ENCODE results near the gene MOK. TPM values are rescaled to one million over a fixed set of nuclear protein-coding genes. Genes with fewer than 3 reads are reported as not detected.
A peak's percentile ranks its signal among the peaks of the same experiment; 100 is the strongest.
"Not testable (repeated sequence)": the region's sequence is repeated elsewhere in the genome, so short reads cannot be mapped to it uniquely, and the experiment has no call there.

Gene MOK
- total RNA-seq, 1 donor from 2014 or later = 24.5 TPM

- DNase-seq (ENCODE audit: low read depth) = no peak
Observed at GRCh38 chr14:102249981-102250380, 55.0 kb downstream of the MOK start.

DNA sequence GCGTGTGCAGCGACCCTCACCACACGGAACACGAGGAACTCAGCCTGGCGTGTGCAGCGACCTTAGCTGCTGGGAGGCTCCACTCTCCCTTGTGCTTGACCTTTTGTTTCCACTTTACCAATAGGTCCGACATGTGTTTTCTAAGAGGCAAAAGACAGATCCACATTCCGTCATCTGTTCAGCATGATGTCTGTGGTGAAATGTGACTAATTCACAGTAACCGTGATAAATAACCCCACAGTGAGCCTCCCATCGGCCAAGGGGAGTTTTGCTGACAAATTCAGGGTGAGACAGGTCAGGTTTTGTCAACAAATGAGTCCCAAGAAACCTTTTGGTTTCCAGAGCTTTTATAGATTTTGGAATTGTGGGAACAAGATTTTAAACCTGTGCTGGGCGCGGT is 55.9 kb downstream of the MOK start:
- peak; percentile 30 for DNase-seq (ENCODE audit: low read depth)

- DNase-seq (ENCODE audit: low read depth) = no peak
Observed at GRCh38 chr14:102248121-102248520, 56.8 kb downstream of the MOK start.

- no peak for DNase-seq (ENCODE audit: low read depth)
Observed at GRCh38 chr14:102246071-102246470, 58.9 kb downstream of the MOK start.

- not testable (repeated sequence) for DNase-seq (ENCODE audit: low read depth)
Observed at GRCh38 chr14:102243795-102244194, 61.2 kb downstream of the MOK start.

GRCh38 chr14:102241147-102241546 is 63.8 kb downstream of the MOK start:
- DNase-seq (ENCODE audit: low read depth) = no peak

GRCh38 chr14:102240481-102240880 is 64.5 kb downstream of the MOK start:
- peak; percentile 71 for DNase-seq (ENCODE audit: low read depth)

- DNase-seq (ENCODE audit: low read depth) = no peak
Observed at GRCh38 chr14:102239231-102239630, 65.7 kb downstream of the MOK start.

DNA sequence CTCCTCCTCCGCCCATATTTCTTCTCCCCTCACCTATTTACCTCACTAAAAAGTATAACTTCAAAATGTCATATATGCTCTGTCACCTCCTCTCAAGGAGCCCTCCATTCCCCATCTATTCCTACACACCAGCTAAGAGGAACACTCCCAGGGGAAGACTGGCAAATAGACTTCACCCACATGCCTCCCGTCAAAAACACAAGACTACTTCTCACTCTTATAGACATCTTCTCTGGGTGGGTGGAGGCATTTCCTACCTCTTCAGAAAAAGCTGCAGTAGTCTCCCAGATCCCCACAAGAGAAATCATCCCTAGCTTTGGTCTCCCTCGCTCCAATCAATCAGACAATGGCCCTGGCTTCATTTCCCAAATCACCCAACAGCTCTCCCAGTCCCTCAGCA is 66.2 kb downstream of the MOK start:
- no peak for DNase-seq (ENCODE audit: low read depth)

GRCh38 chr14:102238131-102238530 is 66.8 kb downstream of the MOK start:
- no peak for DNase-seq (ENCODE audit: low read depth)

DNA sequence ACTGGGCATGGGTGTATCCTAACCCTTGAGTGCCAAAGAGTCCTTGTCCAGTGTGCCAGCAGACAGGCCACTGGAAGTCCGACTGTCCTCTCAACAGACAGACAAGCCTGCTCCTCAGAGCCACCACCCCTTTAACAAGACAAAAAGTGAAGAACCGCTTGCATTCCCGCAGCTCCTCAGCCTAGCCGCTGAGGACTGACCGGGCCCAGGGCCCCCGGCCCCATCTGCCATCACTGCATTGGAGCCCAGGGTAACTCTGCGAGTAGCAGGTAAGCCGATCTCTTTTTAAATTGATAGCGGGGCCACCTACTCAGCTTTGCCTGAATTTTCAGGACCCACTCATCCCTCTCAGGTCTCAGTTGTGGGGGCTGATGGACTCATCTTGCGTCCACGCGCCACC is 68.9 kb downstream of the MOK start:
- no peak for DNase-seq (ENCODE audit: low read depth)

DNA sequence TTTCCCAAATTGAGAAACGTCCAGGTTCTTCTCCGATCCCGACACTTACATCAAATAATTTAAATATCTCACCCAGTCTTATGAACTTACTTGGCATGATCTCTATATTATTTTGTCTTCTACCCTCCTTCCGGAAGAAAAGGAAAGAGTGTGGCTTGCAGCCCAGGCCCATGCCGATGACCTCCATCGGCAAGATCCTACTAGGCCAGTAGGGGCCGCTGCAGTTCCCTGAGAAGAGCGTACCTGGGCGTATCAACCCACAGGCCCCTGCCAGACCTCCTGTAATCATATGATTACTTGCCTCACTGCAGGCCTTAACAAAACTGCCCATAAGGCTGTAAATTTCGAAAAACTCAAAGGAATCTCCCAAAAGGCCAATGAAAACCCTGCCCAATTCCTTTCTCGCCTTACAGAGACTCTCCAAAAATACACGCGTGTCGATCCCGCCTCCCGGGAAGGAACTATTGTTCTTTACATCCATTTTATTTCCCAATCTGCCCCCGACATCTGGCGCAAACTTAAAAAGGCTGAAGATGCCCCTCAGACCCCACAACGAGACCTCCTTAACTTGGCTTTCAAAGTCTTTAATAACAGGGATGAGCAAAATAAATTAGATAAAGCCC is 69.6 kb downstream of the MOK start:
- peak; percentile 76 for DNase-seq (ENCODE audit: low read depth)

DNA sequence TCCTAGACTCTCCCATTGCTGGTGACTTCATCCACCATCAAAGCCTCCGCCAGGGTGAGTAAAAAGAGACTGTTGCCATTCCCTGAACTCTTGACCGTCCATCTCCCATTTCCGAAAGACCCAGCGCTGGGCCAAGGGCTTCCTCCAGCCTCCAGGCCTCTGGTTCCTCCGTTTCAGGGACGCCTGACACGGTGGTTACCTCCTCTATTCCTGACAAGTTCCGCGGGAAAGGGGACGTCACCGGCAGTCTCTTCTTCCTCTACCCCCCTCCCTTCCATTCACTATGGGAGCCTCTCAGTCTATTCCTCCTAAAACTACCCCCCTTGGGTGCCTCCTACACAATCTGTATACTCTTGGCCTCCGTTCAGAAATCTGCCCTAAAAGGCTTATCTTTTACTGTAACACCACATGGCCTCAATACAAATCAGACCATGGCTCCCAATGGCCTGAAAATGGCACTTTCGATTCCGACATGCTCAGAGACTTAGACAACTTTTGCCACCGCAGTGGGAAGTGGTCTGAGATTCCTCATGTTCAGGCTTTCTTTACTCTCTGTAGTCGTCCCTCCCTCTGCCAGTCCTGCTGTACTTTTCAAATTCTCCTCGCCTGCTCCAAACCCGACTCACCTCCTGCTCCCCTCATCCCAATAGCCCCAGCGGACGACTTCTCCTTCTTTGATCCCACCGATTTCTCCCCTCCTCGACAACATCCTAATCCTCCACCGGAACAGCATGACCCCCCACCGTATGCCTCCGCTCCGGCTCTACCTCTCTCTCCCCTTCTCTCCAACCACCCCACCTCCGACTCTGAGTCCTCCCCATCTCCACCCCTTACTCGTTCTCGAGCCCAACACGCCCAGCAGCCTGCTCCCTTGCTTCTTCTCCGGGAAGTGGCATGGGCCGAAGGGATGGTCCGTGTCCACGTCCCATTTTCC is 70.4 kb downstream of the MOK start:
- no peak for DNase-seq (ENCODE audit: low read depth)

DNA sequence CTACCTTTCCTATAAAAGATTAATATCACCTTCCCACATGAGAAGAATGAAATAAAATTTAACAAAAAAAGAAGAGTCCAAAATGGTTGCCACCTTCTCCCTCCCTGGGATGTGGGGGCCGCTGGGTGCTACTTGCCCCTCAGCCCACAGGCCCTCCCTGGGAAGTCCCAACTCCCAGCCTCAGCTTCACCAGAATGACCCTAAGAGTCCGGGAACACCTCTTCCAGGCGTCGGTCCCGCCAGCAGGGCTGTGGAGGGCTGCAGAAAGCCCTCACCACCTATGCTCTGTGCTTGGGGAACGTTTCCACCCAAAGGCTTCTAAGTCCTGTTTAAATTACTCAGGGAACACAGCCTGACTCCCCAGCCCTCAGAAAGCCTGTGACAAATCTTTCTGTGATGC is 71.9 kb downstream of the MOK start:
- DNase-seq (ENCODE audit: low read depth) = no peak

DNA sequence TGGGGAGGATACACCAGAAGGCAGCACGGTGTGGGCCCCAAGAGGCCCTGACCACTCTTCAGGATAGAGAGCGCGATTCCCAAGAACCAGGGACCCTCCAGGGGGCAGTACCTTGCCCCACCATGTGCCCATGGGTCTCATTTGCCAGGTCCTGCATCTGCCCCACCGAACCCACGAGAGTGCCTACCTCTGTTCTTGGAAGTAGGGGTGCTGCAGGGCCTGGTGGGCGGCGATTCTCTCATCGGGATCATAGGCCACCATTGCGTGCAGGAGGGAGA is 72.7 kb downstream of the MOK start:
- no peak for DNase-seq (ENCODE audit: low read depth)

DNA sequence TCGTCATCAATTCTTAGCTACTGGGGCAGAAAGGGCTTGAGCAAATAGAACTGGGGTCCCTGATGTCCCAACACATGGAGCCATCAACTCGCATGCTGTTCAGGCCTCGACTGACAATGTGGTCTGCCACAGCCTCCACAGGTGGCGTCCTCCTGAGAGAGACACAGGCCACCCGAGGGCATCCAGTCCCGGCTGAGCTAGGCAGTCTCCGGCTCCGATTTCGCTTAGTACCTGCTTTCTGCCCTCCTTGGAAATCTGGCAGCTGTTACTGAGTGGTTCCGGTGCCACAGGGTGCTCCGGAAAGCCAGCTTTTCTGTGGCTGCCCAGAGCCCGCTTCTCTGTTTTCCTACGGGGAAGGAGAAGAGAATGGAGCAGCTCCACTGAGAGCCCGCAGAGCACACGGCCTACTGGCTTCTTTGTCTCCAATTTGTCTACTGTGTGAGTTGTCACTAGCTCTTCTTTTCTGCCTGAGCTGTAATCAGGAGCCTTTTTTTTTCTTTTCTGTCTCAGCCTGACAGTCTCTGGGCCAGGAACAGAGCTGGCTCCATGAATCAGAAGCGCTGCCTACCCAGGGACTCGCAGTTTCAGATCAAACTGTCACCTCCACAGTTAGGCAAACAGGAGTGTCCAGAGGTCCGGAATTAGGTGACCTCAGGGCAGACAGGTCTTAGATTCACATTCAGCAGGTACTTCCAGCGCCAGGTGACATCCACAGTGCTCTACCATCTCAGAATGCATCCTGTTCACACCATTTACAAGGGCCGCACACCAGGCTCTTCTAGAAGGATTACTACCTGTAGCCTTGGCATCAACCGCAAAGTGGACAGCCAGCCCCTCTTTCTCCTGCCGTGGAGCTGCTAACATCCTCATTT is 73.3 kb downstream of the MOK start:
- DNase-seq (ENCODE audit: low read depth) = peak; percentile 82

DNA sequence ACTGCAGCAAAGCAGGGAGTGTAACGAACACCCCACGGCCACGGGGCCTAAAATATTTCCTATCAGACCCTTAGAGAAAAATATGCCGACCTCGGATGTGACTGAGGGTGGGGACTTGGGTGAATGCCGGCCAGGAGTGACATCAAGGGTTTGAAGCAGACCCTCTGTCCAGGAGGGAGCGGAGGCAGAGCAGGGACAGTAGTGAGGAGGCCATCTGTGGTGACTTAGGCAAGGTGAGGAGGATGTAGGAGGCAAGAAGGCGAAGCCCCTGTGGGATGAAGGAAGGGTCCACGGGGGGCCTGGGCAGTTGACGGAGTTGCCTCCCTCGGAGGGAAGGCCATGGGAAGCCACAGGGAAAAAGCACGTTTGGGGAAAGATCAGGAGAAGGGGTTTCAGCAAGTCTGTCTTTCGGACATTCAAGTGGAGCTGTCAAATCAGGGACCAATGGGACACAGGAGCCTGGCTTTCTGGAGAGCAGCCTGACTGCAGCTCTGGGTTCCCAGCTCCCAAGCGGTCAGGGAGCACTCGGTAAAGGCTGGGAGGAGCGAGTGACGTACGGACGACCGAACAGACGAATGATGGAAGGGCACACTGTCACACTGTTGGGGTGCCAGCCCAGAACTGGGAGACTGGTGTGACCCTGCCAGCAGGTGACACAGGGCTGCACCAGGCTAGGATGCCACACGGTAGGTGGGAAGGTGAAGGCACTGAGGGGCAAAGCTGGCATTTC is 74.3 kb downstream of the MOK start:
- no peak for DNase-seq (ENCODE audit: low read depth)

- DNase-seq (ENCODE audit: low read depth) = no peak
Observed at GRCh38 chr14:102229739-102230092, 75.2 kb downstream of the MOK start.

DNA sequence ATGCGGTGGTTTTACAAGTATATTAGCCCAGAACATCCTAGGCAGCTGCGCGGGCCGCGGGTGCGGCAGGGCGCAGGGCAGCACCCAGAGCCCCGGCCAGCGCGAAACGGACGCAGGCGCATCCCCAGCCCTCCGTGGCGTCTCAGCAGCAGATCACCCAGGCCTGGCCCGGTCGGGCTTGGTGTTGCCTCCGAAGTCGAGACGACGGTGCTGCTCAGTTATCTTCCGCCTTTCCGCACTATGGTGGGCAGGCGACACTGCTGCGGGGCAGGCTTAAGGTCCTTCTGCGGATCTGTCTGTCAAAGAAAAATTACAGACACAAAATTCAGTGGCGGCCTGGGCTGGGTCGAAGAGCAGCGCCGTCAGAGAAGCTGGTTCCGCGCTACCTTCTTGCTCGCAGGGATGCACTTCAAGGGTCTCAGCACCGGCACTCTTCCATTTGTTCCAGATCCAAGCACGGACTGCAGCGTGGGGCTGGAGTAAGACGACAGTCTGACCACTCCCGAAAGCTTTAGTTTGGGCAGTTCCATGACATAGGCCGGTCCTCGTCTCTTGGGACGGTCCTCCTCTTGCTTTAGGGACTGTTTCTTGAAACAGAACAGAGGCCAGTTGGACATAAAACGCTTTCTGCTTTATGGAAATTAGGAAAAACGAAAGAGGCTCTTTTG is 75.8 kb downstream of the MOK start:
- DNase-seq (ENCODE audit: low read depth) = no peak

GRCh38 chr14:102227184-102227964 is 77.6 kb downstream of the MOK start:
- DNase-seq (ENCODE audit: low read depth) = no peak

All from myocyte (in vitro differentiated cells).